GM12878 (cell line): ENCODE results near the gene ALG5. TPM values are rescaled to one million over a fixed set of nuclear protein-coding genes. Genes with fewer than 3 reads are reported as not detected.

ENCODE experiments used
- ATAC-seq: fragments of 200-7000 bp; cut with Tn5 transposase; 3 replicates; pipeline ENCODE4 v1.9.1; 2020; ENCODE audit warnings: mild to moderate bottlenecking, moderate library complexity
- BruUV-seq: library from RNA; stranded (reverse); fragments of 400-500 nt; replicated peaks from 2 replicates; lab custom pipeline; 2021; lab: Mats Ljungman, UMichigan
- CTCF ChIA-PET: fragments of 300-600 bp; sonication (Branson Sonifier 250); formaldehyde crosslinking; extraction: SDS; loops from one replicate; lab custom pipeline; 2021; ENCODE audit warnings: inconsistent platforms; lab: Yijun Ruan, JAX
- POLR2A ChIA-PET: fragments of 350-600 bp; formaldehyde crosslinking; extraction: SDS; loops from one replicate; lab custom pipeline; 2021; ENCODE audit warnings: inconsistent platforms; lab: Charles Lee
- RAD21 ChIA-PET: fragments of 300-600 bp; sonication (Branson Sonifier 250); formaldehyde crosslinking; loops from one replicate; lab custom pipeline; 2023; ENCODE audit warnings: antibody characterized with exemption; ENCODE audit not compliant: unreplicated experiment; lab: Charles Lee
- SMC1A ChIA-PET: fragments of 300-600 bp; sonication (Branson Sonifier 250); formaldehyde crosslinking; loops from one replicate; lab custom pipeline; 2023; ENCODE audit not compliant: unreplicated experiment, uncharacterized antibody; lab: Charles Lee
- DNase-seq: peaks from one replicate; pipeline ENCODE4 v3.0.0-alpha.2; 2011; ENCODE audit warnings: low read depth, low spot score
- FAIRE-seq: peaks from 3 replicates; lab custom pipeline; 2011; peaks lifted over from hg19 to GRCh38; lab: Jason Lieb, UNC
- H2AFZ ChIP-seq: 2 replicates; pipeline ENCODE4 v1.6.0; 2011; ENCODE audit warnings: low read depth, low read length, control low read depth; ENCODE audit not compliant: control insufficient read depth
- H3K27ac ChIP-seq: 2 replicates; pipeline ENCODE4 v1.5.1; 2011; ENCODE audit warnings: control low read depth; ENCODE audit not compliant: control insufficient read depth, insufficient read depth
- H3K27me3 ChIP-seq, 2 experiments: replicated peaks in 1 of 2; 2 replicates each; pipeline versions ENCODE4 v1.6.0 to v1.6.1; 2011; ENCODE audit warnings: low read length in 1 of 2; ENCODE audit not compliant: control insufficient read depth in 2 of 2, insufficient read depth in 2 of 2
- H3K36me3 ChIP-seq, 2 experiments: 2 replicates each; pipeline ENCODE4 v1.5.1; 2011; ENCODE audit warnings: low read length in 1 of 2; ENCODE audit not compliant: control insufficient read depth in 2 of 2, insufficient read depth in 2 of 2
- H3K4me1 ChIP-seq: 2 replicates; pipeline ENCODE4 v1.6.1; 2011; ENCODE audit warnings: mild to moderate bottlenecking, low read length, moderate library complexity, mixed read lengths; ENCODE audit not compliant: control insufficient read depth, insufficient read depth
- H3K4me2 ChIP-seq: 2 replicates; pipeline ENCODE4 v1.6.0; 2011; ENCODE audit warnings: control low read depth; ENCODE audit not compliant: control insufficient read depth, insufficient read depth
- H3K4me3 ChIP-seq: fragments of 200-600 bp; sonication (generic); 2 replicates; pipeline ENCODE4 v1.5.1; 2016
- H3K79me2 ChIP-seq: 2 replicates; pipeline ENCODE4 v1.6.0; 2011; ENCODE audit warnings: low read length; ENCODE audit not compliant: control insufficient read depth, insufficient read depth
- H3K9ac ChIP-seq: 2 replicates; pipeline ENCODE4 v1.8.0; 2011; ENCODE audit warnings: low read length, control low read depth, mixed read lengths; ENCODE audit not compliant: control insufficient read depth, insufficient read depth
- H3K9me3 ChIP-seq: replicated peaks from 3 replicates; pipeline ENCODE4 v1.5.1; 2011; ENCODE audit warnings: mild to moderate bottlenecking, low read length; ENCODE audit not compliant: control insufficient read depth, insufficient read depth
- H4K20me1 ChIP-seq: 2 replicates; pipeline ENCODE4 v1.6.0; 2011; ENCODE audit not compliant: control insufficient read depth, insufficient read depth
- BACH1 ChIP-seq: fragments of 450-650 bp; IDR thresholded peaks from 2 replicates; pipeline ENCODE4 v1.6.1; 2017; ENCODE audit warnings: mild to moderate bottlenecking, borderline replicate concordance
- BHLHE40 ChIP-seq, 2 experiments: fragments of 450-650 bp in 1 of 2; IDR thresholded peaks; 2 replicates each; pipeline ENCODE4 v1.6.1; 2011 to 2017; ENCODE audit warnings: low read depth in 2 of 2, borderline replicate concordance in 1 of 2, improper control_type of control experiment in 1 of 2, low read length in 1 of 2, mild to moderate bottlenecking in 1 of 2
- CBFB ChIP-seq: IDR thresholded peaks from 2 replicates; pipeline ENCODE4 v1.6.1; 2016; ENCODE audit warnings: antibody characterized with exemption, low read depth
- CBX5 ChIP-seq: sonication (generic); IDR thresholded peaks from 2 replicates; pipeline ENCODE4 v1.6.1; 2016; ENCODE audit warnings: low read depth, moderate library complexity, mild to moderate bottlenecking, inconsistent platforms
- JUNB ChIP-seq: IDR thresholded peaks from 2 replicates; pipeline ENCODE4 v1.6.1; 2016; ENCODE audit warnings: antibody characterized with exemption, mild to moderate bottlenecking
- MTA3 ChIP-seq: IDR thresholded peaks from 2 replicates; pipeline ENCODE4 v1.6.1; 2012; ENCODE audit warnings: low read length, inconsistent platforms, borderline replicate concordance
- NFXL1 ChIP-seq: fragments of 450-650 bp; IDR thresholded peaks from 2 replicates; pipeline ENCODE4 v1.6.1; 2017; ENCODE audit warnings: antibody characterized with exemption, mild to moderate bottlenecking, borderline replicate concordance
- PAX5 ChIP-seq: IDR thresholded peaks from 2 replicates; pipeline ENCODE4 v1.6.1; 2011; ENCODE audit warnings: low read depth, low read length, borderline replicate concordance
- RBBP5 ChIP-seq: fragments of 200-600 bp; sonication (generic); conservative IDR thresholded peaks from 2 replicates; pipeline ENCODE4 v1.6.1; 2016
- SUPT20H ChIP-seq: IDR thresholded peaks from 2 replicates; pipeline ENCODE4 v1.6.1; 2011; ENCODE audit warnings: low read depth, mild to moderate bottlenecking, low read length, moderate library complexity, borderline replicate concordance; ENCODE audit not compliant: control insufficient read depth
- SUZ12 ChIP-seq: fragments of 200-600 bp; sonication (generic); IDR thresholded peaks from one replicate; pipeline ENCODE4 v1.6.1; 2018; ENCODE audit warnings: antibody characterized with exemption, mild to moderate bottlenecking; ENCODE audit not compliant: unreplicated experiment
- TCF3 ChIP-seq: IDR thresholded peaks from 2 replicates; pipeline ENCODE4 v1.6.1; 2012; ENCODE audit warnings: low read depth, mild to moderate bottlenecking, low read length, borderline replicate concordance; ENCODE audit not compliant: insufficient read depth
- ZNF274 ChIP-seq: IDR thresholded peaks from one replicate; pipeline ENCODE4 v1.8.0; 2011; ENCODE audit not compliant: insufficient read length, insufficient read depth
- WGBS: methylation state at CpG from one replicate; pipeline ENCODE4 v1.1.6; 2016; ENCODE audit warnings: low lambda C conversion rate; ENCODE audit not compliant: insufficient replicate concordance, insufficient coverage; ENCODE audit errors: missing lambda C conversion rate; 5-methylcytosine and 5-hydroxymethylcytosine counted together
- in situ Hi-C: fragments of 300-500 bp; cut with MboI; formaldehyde crosslinking; loops from 9 replicates; pipeline ENCODE4 v1.14.3; 2018; ENCODE audit warnings: mixed read lengths
- intact Hi-C: fragments of 100-400 bp; cut with micrococcal nuclease; formaldehyde crosslinking; loops from one replicate; pipeline ENCODE4 v1.14.2; 2022; ENCODE audit not compliant: unreplicated experiment
- polyA plus RNA-seq, 11 experiments: library from polyadenylated mRNA; depleted of rRNA in 4 of 11; unstranded in 6 of 11; stranded (reverse) in 5 of 11; fragments of >200 nt; fragmentation: Nextera tagmentation in 4 of 11; fragmentation: Illumina TruSeq in 1 of 11; extraction: Ambion mirVana in 4 of 11; extraction: Trizol in 1 of 11; gene quantifications; 1 replicate in 1 of 11; 2 replicates in 10 of 11; pipeline versions ENCODE4 v1.2.1 to v1.2.3, GENCODE V29; 2011 to 2016; ENCODE audit warnings: inconsistent platforms in 2 of 11, missing spikeins in 2 of 11, low read depth in 1 of 11
- total RNA-seq, 4 experiments: library from RNA; depleted of rRNA in 3 of 4; stranded (reverse); fragments of >200 nt in 3 of 4; fragmentation: Illumina TruSeq in 1 of 4; extraction: Trizol in 1 of 4; gene quantifications; 2 replicates each; pipeline versions ENCODE4 v1.2.1 to v1.2.3, GENCODE V29; 2013 to 2021

ALG5 gene
- total and polyA plus RNA-seq, 10 of the 15 experiments (the other 5 are each of a cell fraction or from before 2014, with no cell fraction given) = 23.9 to 82.2 (median 42.5) TPM

DNA sequence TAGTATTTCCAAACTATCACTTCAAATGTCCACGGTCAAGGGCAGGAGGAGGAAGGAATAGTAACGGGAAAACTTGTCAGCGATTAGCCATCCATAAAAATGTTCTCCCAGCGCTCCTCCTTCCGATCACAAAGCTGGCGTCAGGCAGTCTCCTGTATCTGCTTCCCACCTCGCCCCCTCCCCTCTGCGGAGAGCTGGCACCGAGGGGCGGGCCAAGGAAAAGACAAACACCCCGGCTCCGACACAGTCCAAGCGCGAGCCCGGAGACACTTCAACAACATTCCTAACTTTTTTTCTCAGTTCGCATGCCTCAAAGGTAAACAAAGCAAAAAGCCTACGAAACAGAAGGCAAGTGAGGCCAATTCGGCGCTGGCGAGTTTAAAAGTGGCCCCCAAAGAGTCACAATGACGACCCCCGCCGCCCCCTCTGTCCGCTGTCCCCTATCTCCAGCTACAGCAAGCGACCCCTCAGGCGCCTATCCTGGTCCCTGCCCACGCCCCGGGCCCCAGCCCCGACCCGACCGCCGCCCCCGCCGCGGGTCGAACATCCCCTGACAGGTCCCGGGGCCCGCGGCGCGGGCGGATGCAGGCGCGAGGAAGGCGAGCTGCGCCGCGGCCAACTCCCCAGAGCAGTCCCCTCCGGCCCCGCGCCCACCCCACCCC, 79.8 kb downstream of the ALG5 start (continued):
- TF ChIP-seq TCF3 = no peak
- no peak for TF ChIP-seq BACH1
- TF ChIP-seq SUZ12 = no peak
- TF ChIP-seq MTA3 = no peak
- TF ChIP-seq BHLHE40 (IDR thresholded peaks at IDR 0.05; ENCODE audit: borderline replicate concordance in 1 of 2, low read depth in 2 of 2, low read length in 1 of 2) = no peak
- TF ChIP-seq SUPT20H = no peak
- no peak for TF ChIP-seq PAX5
- no peak for TF ChIP-seq RBBP5

- Histone ChIP-seq H3K4me3 (no peak overlapping the region), H4K20me1 (no peaks in the 10 kb centered on the region; the same call in 1 of the 2 replicates), H3K79me2 (no peaks in the 10 kb centered on the region), H3K9me3 (no peaks in the 10 kb centered on the region), H3K27ac (no peak overlapping the region), H3K36me3 (no peaks in the 10 kb centered on the region), H3K9ac (no peak overlapping the region), H2AFZ (no peak overlapping the region), H3K27me3 (peaks cover 11 to 16% of the 10 kb centered on the region in 2 experiments), H3K4me1 (peaks cover 6% of the 10 kb centered on the region), H3K4me2 (peak overlapping the region; percentile 71; the same call in 1 of the 2 replicates)
- ATAC-seq (no peak), FAIRE-seq (peak; percentile 7), DNase-seq (no peak)
- no peak for TF ChIP-seq JUNB
- TF ChIP-seq NFXL1 = no peak
- TF ChIP-seq BHLHE40 (IDR thresholded peaks at IDR 0.05; ENCODE audit: borderline replicate concordance in 1 of 2, low read depth in 2 of 2, low read length in 1 of 2) = no peak
- TF ChIP-seq CBFB = no peak
- no peak for TF ChIP-seq ZNF274
- TF ChIP-seq CBX5 = no peak
- intact Hi-C loops (no loop called here), in situ Hi-C loops (no loop called here)
- POLR2A ChIA-PET = no interaction called here
- no TSS peak for BruUV-seq
- SMC1A ChIA-PET = no interaction called here
- 13% methylated on average over 12 of the region's 12 CpGs for WGBS
- CTCF ChIA-PET = no interaction called here
- RAD21 ChIA-PET = no interaction called here
These were observed 80.7 kb downstream of the ALG5 start for GRCh38 chr13:36918246-36919131.
